Stomach (tissue), 4 donors: ENCODE results near the gene PEAK1.

Experiments
- CTCF ChIP-seq, 7 experiments: fragments of 450-650 bp in 4 of 7; fragments of 200-600 bp in 3 of 7; sonication (generic) in 3 of 7; IDR thresholded peaks; one replicate each; pipeline ENCODE4 v1.5.1; 2016 to 2019; ENCODE audit warnings: antibody characterized with exemption in 7 of 7, control low read depth in 2 of 7, mild to moderate bottlenecking in 1 of 7
- POLR2A ChIP-seq, 4 donors: fragments of 450-650 bp; IDR thresholded peaks; one replicate each; pipeline ENCODE4 v1.6.1; 2016; ENCODE audit warnings: antibody characterized with exemption in 4 of 4, control low read depth in 2 of 4, mild to moderate bottlenecking in 1 of 4, moderate library complexity in 1 of 4

- no peak for TF ChIP-seq CTCF (IDR thresholded peaks at IDR 0.05)
- TF ChIP-seq POLR2A (IDR thresholded peaks at IDR 0.05), result no peak
These were observed 332.7 kb downstream of the PEAK1 start for GRCh38 chr15:77087213-77087612.
